ENCODE measurements around the gene NPY5R.

- TF ChIP-seq CTCF (IDR thresholded peaks at IDR 0.05; ENCODE audit: borderline replicate concordance, extremely low read depth, low read length, poor library complexity, severe bottlenecking) (no peak), EZH2 (IDR thresholded peaks at IDR 0.05; ENCODE audit: borderline replicate concordance, low read depth, low read length, severe bottlenecking) (no peak)
Measured at GRCh38 chr4:163384926-163385325, 41.2 kb downstream of the NPY5R start.

Data from DND-41 (cell line).